OCI-LY7 (cell line): ENCODE data around the gene CLUH. TPM values are rescaled to one million over a fixed set of nuclear protein-coding genes. Genes with fewer than 3 reads are reported as not detected.

Experiments used
- BruUV-seq: library from RNA; stranded (reverse); fragments of 400-500 nt; replicated peaks from 2 replicates; lab custom pipeline; 2021; lab: Mats Ljungman, UMichigan
- CTCF ChIA-PET: fragments of 300-600 bp; sonication (Branson Sonifier 250); formaldehyde crosslinking; loops from one replicate; lab custom pipeline; 2022; ENCODE audit warnings: antibody characterized with exemption; ENCODE audit not compliant: unreplicated experiment; lab: Charles Lee
- POLR2A ChIA-PET: fragments of 300-600 bp; sonication (Branson Sonifier 250); formaldehyde crosslinking; loops from one replicate; lab custom pipeline; 2022; ENCODE audit warnings: antibody characterized with exemption; lab: Charles Lee
- DNase-seq: peaks from one replicate; pipeline ENCODE4 v3.0.0-alpha.2; 2015; ENCODE audit warnings: low spot score
- H2AFZ ChIP-seq: fragments of 200-600 bp; sonication (generic), shearing (Covaris generic); 2 replicates; pipeline ENCODE4 v1.6.1; 2014; ENCODE audit warnings: mild to moderate bottlenecking, antibody characterized with exemption, low read length, moderate library complexity
- H3K27ac ChIP-seq: fragments of 200-600 bp; sonication (generic); 2 replicates; pipeline ENCODE4 v1.5.1; 2014; ENCODE audit warnings: mixed run types, low read depth, mild to moderate bottlenecking, moderate library complexity, low read length, inconsistent platforms; ENCODE audit not compliant: poor library complexity, severe bottlenecking
- H3K36me3 ChIP-seq: fragments of 200-600 bp; sonication (generic); 2 replicates; pipeline ENCODE4 v1.6.1; 2014; ENCODE audit warnings: mild to moderate bottlenecking, antibody characterized with exemption, low read length, moderate library complexity, mixed read lengths; ENCODE audit not compliant: insufficient read depth
- H3K4me1 ChIP-seq: fragments of 200-600 bp; sonication (generic); 2 replicates; pipeline ENCODE4 v1.5.1; 2014; ENCODE audit warnings: mild to moderate bottlenecking, low read length; ENCODE audit not compliant: insufficient read depth, poor library complexity, severe bottlenecking
- H3K4me2 ChIP-seq: fragments of 200-600 bp; sonication (generic); 2 replicates; pipeline ENCODE4 v1.6.1; 2014; ENCODE audit warnings: mild to moderate bottlenecking, low read length
- H3K4me3 ChIP-seq: fragments of 200-600 bp; sonication (generic); 2 replicates; pipeline ENCODE4 v1.5.1; 2014; ENCODE audit warnings: mild to moderate bottlenecking, low read depth, low read length; ENCODE audit not compliant: poor library complexity, severe bottlenecking
- H3K79me2 ChIP-seq: fragments of 200-600 bp; sonication (generic); 2 replicates; pipeline ENCODE4 v1.6.1; 2016; ENCODE audit warnings: low read depth, mild to moderate bottlenecking, low read length, moderate library complexity, mixed read lengths; ENCODE audit not compliant: insufficient read depth
- H3K9me2 ChIP-seq: fragments of 200-600 bp; sonication (generic); 2 replicates; pipeline ENCODE4 v1.6.1; 2016; ENCODE audit warnings: mild to moderate bottlenecking, low read length, mixed read lengths; ENCODE audit not compliant: insufficient read depth
- H3K9me3 ChIP-seq: fragments of 200-600 bp; sonication (generic); 2 replicates; pipeline ENCODE4 v1.6.1; 2014; ENCODE audit warnings: mild to moderate bottlenecking, mixed run types, low read length, mixed read lengths
- H4K20me1 ChIP-seq: fragments of 200-600 bp; sonication (generic); 2 replicates; pipeline ENCODE4 v1.6.1; 2014; ENCODE audit warnings: mild to moderate bottlenecking, antibody characterized with exemption, low read length, moderate library complexity, mixed read lengths; ENCODE audit not compliant: insufficient read depth
- EZH2phosphoT487 ChIP-seq: fragments of 200-600 bp; sonication (generic); IDR thresholded peaks from 2 replicates; pipeline ENCODE4 v1.6.1; 2018; ENCODE audit warnings: low read depth, borderline replicate concordance, mild to moderate bottlenecking, mixed run types, antibody characterized with exemption, low read length, moderate library complexity, mixed read lengths
- intact Hi-C: fragments of 100-400 bp; cut with micrococcal nuclease; formaldehyde crosslinking; loops from one replicate; pipeline ENCODE4 v1.10.0; 2022; ENCODE audit not compliant: unreplicated experiment
- total RNA-seq, 2 experiments: library from RNA; depleted of rRNA in 1 of 2; stranded (reverse); fragments of >200 nt in 1 of 2; shearing (Covaris generic) in 1 of 2; gene quantifications; 2 replicates each; pipeline ENCODE4 v1.2.3, GENCODE V29; 2014 to 2022
- TF ChIP-seq, protein P1 (sequence below): fragments of 200-600 bp; sonication (generic); conservative IDR thresholded peaks from 2 replicates; pipeline ENCODE4 v1.5.1; 2014; ENCODE audit warnings: mild to moderate bottlenecking, antibody characterized with exemption, low read length, moderate library complexity, mixed read lengths

CLUH gene
- total RNA-seq, 2 experiments from 2014 or later = 96.3 to 132 TPM

DNA sequence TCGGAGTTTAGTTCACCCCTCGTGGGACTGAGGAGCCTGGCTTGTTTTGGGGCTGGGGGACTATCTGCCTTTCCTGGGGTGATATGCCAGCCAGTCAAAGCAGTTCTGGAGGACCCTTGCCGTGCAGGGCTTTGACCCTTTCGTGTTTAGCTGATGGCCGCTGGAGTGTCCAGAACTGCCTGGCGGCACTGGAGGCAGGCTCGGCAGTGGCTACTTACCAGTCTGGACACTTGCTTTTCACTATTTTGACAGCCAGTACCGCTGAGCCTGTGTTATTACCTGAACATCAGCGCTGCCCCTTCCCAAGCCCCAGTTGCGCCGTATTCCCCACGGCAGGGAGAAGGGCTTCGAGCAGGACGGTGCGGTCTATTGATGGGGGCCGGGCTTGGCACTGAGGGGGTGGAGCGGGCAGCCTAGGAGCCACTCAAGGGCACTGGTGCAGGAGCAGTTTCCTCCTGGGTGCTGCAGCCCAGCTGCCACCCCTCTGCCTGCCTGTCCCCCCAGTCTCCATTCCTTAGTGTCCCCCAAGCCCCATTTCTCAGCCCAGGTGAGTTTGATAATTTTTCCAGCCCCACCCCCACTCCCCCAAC, 19.3 kb upstream of the CLUH start:
- ChIA-PET CTCF (no interaction called here), POLR2A (no interaction called here)
- Histone ChIP-seq H3K4me2 (no peak overlapping the region), H3K27ac (no peak overlapping the region), H3K36me3 (no peaks in the 10 kb centered on the region), H2AFZ (no peak overlapping the region), H3K4me3 (no peak overlapping the region), H3K9me2 (no peaks in the 10 kb centered on the region), H4K20me1 (no peaks in the 10 kb centered on the region), H3K79me2 (no peaks in the 10 kb centered on the region), H3K9me3 (no peaks in the 10 kb centered on the region), H3K4me1 (no peaks in the 10 kb centered on the region)
- BruUV-seq = no TSS peak
- intact Hi-C loops = no loop called here
- no peak for DNase-seq
- no peak for TF ChIP-seq EZH2phosphoT487
- TF ChIP-seq, protein P1, sequence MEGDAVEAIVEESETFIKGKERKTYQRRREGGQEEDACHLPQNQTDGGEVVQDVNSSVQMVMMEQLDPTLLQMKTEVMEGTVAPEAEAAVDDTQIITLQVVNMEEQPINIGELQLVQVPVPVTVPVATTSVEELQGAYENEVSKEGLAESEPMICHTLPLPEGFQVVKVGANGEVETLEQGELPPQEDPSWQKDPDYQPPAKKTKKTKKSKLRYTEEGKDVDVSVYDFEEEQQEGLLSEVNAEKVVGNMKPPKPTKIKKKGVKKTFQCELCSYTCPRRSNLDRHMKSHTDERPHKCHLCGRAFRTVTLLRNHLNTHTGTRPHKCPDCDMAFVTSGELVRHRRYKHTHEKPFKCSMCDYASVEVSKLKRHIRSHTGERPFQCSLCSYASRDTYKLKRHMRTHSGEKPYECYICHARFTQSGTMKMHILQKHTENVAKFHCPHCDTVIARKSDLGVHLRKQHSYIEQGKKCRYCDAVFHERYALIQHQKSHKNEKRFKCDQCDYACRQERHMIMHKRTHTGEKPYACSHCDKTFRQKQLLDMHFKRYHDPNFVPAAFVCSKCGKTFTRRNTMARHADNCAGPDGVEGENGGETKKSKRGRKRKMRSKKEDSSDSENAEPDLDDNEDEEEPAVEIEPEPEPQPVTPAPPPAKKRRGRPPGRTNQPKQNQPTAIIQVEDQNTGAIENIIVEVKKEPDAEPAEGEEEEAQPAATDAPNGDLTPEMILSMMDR = no peak

DNA sequence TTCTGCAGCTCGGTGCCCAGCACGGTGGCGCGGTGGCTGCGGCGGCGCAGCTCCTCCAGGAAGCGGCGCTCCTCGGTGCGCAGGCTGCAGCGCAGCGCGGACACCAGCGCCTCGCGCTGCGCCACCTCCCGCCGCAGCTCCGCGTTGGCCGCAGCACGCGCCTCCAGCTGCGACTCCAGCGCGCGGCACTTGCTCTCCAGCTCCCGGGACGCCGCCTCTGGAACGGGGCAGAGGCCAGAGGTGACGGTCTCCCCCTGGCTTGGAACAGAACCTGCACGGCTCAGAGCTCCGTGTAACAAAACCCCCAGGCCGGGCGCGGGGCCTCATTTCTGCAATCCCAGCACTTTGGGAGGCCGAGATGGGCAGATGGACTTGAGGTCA, 13.2 kb upstream of the CLUH start:
- Histone ChIP-seq H3K9me3 (no peaks in the 10 kb centered on the region), H3K9me2 (no peaks in the 10 kb centered on the region), H3K79me2 (no peaks in the 10 kb centered on the region), H3K27ac (no peak overlapping the region), H4K20me1 (no peaks in the 10 kb centered on the region), H2AFZ (no peak overlapping the region), H3K36me3 (no peaks in the 10 kb centered on the region), H3K4me1 (no peaks in the 10 kb centered on the region), H3K4me2 (no peak overlapping the region), H3K4me3 (no peak overlapping the region)
- no peak for DNase-seq
- ChIA-PET CTCF (interaction anchor here (0.6 kb wide), 1 partner anchor 323 kb away, joined by 3 read pairs; no protein-coding TSS in a partner anchor), POLR2A (interaction anchor here (0.6 kb wide), 1 partner anchor 964 kb away, joined by 3 read pairs; no protein-coding TSS in a partner anchor)
- intact Hi-C loops = no loop called here
- BruUV-seq = no TSS peak
- no peak for TF ChIP-seq EZH2phosphoT487
- TF ChIP-seq, protein P1 = no peak

DNA sequence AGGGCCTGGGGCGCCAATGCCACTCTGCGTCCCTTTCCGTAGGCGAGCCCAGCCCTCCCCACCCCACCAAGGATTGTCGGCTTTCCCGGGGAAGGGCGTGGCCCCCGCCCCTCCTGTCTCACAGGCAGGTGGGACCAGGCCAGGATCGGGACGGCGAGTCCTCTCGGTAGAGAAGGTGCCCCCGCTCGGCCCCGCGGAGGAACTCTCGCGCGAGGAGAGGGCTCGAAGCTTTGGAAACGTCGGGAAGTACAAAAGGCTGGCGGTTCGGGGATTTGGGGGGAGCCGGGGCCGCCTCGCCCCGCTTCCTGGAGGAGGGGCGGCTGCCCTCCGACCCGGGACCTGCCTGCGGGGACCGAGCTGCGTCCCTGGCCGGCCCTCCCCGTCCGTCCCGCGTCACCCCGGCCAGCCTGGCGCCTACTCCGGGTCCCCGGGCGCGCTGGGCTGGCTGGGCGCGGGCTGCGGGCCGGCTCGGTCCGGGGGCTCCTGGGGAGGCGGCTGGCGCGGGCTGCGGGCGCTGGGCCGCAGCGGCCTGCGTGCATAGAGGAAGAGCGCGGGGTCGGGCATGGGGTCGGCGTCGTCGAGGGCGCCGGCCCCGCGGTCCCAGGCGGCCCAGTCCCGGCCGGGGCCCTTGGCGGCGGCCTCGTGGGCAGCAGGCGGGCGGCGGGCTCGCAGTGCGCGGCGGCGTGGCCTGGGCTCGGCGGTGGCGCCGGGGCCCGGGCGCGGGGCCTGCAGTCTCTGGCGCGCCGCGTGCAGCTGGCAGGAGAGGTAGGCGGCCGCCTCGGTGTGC, 12.6 kb upstream of the CLUH start:
- H3K4me3 ChIP-seq = no peak overlapping the region
- intact Hi-C loops = no loop called here

More for the DNA sequence above, 12.6 kb upstream of the CLUH start:
- BruUV-seq = no TSS peak
- no peak overlapping the region for H3K4me2 ChIP-seq
- POLR2A ChIA-PET = no interaction called here
- H3K9me2 ChIP-seq = no peaks in the 10 kb centered on the region
- H4K20me1 ChIP-seq = no peaks in the 10 kb centered on the region
- no peak for DNase-seq
- no peak overlapping the region for H3K27ac ChIP-seq
- no peak overlapping the region for H2AFZ ChIP-seq
- no peak for TF ChIP-seq EZH2phosphoT487
- TF ChIP-seq, protein P1 = no peak
- H3K79me2 ChIP-seq = no peaks in the 10 kb centered on the region
- no peaks in the 10 kb centered on the region for H3K36me3 ChIP-seq
- no peaks in the 10 kb centered on the region for H3K9me3 ChIP-seq
- H3K4me1 ChIP-seq = no peaks in the 10 kb centered on the region
- CTCF ChIA-PET = interaction anchor here (0.6 kb wide), 1 partner anchor 324 kb away, joined by 3 read pairs; no protein-coding TSS in a partner anchor
